GM19193 (cell line): Measurements from ENCODE around the gene CASZ1.

Experiments
- POLR2A ChIP-seq: IDR thresholded peaks from 4 replicates; pipeline ENCODE4 v1.6.1; 2011; ENCODE audit not compliant: insufficient read depth, insufficient read length; ENCODE audit errors: extremely low read depth

Gene CASZ1

DNA sequence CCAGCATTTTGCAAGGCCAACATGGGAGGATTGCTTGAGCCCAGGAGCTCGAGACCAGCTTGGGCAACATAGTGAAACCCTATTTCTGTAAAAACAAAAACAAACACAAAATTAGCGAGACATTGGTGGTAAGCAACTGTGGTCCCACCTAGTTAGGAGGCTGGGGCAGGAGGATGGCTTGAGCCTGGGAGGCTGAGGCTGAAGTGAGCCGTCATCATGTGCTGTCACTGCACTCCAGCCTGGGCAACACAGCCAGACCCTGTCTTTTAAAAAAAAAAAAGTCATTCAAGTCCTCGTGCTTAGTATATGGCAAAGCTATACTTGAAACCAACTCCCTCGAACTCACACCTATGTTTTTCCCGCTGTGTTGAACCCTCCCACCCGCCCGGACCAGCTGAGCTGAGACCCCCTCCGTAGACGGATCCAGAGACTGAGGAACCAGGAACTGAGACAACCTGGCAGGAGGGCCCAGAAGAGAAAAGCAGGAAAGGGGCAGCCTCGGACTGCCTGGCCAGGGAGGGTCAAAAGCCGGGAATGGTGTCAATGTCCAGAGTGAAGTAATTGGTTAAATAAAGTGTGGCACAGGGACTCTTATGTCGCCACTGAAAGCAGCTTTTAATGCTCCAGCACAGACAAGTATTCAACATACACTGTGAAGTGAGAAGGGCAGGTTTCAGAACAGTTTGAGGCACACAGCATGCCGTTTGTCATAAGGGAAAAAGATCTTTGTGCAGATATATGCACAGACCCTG, 32.8 kb upstream of the CASZ1 start:
- no peak for TF ChIP-seq POLR2A

DNA sequence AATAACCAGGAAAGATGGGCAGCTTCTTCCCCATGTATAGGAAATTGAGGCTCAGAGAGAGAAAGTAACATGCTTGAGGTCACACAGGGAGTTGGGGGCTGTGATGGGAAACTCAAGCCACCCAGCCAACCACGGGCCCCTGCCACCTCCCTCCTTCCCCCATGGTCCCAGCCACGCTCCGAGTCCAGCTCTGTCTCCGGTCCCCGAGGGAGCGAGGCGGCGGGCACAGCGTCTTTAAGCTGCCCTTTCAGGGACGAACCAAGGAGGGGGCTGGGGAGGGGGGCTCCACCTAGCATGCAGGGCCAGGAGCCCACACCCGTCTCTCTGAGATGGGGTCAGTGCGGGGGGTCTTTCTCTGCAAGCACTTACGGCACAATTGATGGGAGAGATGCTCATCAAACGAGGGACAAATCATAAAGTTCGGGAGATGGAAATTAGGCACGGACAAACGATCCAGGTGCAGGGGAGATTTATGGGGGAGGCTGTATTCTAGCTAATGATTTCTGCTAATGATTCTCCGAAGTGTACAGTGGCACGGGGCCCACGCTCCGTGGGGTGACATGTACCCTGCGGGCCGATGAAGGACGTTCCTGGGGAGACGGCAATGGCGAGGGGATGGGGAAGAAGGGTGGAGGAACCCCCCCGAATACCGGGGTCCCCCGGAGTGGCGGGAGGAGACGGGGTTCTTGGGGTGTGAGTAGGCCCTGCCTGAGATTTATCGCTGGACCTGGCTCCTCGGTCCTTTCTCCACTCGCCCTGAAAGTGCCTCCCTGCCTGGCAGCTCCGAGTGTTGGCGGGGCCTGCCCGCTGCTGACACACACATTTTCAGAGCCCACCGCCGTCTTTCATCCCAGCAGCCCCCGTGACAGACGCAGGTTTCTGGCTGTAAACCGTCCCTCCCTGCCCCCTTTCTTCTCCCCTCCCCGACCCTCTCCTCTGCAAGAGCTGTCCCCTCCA, 31.2 kb upstream of the CASZ1 start:
- no peak for TF ChIP-seq POLR2A

DNA sequence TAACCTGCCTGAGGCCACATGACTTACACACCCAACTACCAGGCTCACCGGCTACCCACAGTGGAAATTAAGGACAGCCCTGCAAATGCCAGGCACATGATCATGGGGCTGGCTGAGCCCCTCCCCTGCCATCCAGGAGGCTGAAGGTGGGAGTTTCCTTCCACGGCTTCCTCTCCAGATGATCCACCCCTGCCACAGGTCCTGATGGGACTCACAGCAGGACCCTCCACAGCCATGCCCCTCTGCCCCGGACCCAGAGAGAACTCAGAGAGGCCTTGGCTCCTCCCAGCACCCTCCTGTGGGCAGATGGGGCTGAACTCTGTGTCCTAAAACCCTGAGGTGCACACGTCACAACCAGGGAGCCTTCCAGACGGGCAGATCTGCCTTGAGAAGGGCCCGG, 29.1 kb upstream of the CASZ1 start:
- TF ChIP-seq POLR2A, result no peak

DNA sequence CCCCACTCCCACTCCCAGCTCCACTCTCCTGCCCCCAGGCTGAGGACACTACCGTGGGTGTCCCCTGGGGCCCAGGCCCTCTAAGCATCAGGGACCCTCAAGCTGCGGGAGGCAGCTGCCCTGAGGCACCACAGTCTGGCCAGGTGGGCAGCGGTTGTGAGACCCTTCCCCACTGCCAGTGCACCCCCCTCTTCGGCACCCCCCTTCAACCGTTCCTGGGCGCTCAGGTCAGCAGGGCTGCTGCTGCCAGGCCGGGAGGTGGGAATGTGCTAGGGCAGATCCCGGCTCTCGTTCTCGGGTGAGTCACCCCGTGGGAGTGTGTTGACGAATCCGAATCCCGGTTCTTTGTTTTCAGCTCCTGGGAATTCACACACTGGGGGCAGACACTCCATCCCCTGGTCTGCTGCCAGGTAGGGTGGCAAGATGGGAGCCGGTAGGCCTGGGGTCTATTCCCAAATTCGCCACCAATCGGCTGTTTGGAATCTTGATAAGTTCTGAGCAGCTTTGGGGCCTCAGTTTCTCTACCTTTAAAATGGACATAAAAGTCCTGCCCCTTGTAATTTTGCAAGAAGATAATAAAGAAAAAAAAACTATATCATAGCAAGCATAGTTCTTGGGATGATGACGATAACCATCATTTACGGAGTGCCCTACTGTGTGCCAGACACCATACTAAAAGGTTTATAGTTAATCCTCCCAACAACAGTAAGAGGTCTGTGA, 28.5 kb upstream of the CASZ1 start:
- no peak for TF ChIP-seq POLR2A

DNA sequence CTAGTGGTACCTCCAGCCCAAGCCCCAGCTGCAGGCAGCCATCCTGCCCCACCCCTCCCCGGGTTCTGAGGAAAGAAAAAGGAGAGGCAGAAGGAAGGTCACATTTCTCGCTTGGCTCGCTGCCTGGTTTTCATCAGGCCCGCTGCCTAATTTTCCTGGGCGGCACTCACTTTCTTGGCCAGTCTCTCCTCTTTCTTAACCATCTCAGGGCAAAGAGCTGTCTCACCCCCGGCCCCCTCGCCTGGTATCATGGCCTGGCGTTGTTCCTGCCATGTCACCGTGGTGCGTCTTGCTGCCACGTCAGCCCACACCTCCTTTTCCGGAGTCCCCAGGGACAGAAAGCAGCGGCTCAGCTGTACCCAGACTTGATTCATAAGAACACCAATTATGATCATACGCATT, 26.6 kb upstream of the CASZ1 start:
- no peak for TF ChIP-seq POLR2A

DNA sequence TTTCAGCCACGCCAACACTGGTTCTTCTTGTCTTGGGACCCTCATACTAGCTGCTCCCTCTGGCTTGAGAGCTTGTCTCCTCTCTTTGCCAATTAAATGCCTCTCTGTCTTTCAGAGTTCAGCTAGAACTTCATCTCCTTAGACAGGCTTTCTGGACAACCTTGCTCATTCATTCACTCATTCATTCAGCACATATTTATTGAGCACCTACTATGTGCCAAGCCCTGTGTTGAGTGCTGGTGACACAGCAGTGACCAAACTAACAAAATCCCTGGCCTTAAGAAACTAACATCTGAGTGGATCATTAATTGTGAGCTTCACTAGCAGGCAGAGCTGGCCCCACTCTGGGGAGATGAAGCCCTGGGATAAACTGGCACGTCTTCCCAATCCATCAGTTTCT, 24.9 kb upstream of the CASZ1 start:
- TF ChIP-seq POLR2A, result no peak

DNA sequence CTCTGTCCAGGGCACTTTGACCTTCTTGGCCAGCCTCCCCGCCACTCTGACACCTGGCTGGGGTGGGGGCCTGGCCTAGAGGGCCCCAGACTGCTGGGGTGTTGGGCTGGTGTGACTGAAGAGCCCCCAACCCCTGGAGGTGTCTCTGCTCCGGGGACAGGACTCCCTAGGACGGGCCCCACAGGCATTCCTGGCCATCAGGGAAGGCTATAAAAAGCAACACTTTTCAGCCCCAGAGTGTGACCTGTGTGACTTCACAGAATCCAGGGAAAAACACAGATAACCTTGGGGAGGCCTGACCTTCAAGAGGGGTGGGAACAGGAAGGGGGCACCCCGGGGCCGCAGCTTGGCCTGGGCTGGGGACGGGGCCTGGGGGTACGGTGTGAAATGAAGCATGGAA, 24.0 kb upstream of the CASZ1 start:
- no peak for TF ChIP-seq POLR2A

DNA sequence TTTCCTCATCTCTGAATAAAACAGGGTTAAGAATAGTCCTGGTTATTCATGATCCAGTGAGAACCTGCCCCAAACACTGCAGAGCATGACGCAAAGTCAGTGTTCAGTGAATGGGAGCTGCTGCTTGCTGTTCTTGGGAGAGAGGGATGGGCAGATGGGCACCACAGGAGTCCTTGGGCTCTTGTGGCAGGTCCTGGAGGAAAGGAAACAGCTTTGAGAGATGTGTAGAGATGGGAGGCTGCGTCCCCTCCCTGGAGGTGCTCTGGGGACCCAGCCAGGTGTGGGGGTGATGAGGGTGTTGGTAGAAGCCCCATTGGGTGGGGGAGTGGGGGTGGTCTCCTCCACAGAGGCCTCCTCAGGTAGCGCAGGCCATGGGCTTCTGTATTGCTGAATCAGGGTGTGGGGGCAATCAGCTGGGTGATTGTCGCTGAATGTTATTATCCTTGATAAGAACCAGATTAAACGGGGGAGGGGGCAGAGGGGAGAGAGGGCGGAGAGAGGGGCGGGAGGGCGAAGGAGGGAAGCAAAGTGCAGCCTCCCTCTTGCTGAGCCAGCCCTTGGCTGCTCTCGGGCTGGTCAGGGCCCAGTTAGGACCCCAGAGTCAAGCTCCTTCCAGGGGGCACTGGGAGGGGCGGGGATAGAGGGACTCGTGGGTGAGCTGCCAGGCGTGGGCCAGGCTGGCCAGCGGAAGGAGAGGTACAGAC, 22.9 kb upstream of the CASZ1 start:
- no peak for TF ChIP-seq POLR2A

DNA sequence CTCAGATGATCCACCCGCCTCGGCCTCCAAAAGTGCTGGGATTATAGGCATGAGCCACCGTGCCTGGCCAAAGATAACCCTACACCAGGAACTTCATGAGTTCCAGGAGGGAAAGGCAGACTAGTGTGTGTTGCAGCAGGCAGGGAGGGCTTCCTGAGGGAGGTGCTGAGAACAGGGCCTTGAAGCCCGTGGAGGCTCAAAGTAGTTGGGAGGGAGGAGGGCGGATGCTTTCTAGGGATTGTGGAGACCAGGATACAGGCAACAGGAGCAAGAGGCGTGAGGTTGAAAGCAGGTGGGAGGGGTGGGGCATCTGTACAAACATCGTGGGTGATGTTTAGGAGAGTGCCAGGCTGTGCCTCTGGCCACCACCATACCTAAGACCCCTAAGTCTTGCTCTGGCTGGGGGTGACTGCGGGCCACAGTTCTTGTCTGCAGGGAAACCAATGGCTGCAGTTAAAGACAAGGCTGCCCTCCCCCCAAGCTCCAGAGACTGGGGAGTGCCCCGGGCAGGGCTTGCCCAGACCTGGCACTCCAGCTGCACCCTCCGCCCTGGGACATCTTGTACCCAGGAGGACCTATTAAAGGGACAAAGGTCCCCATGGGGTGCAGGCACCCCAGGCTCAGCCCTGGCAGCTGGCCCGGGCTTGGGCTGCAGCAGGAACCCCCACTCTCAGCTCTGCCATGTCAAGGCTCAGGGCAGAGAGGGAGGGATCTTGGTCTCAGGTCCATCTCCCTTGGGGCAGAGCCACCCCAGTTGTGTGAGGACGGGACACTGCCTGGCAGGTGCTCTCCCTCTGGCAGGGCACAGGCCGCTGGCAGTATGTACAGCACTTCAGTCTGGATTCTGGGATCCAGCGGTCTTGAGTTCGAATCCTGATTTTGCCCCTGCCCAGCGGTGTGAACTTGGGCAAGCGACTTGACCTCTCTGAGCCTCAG, 22.1 kb upstream of the CASZ1 start:
- TF ChIP-seq POLR2A, result no peak

DNA sequence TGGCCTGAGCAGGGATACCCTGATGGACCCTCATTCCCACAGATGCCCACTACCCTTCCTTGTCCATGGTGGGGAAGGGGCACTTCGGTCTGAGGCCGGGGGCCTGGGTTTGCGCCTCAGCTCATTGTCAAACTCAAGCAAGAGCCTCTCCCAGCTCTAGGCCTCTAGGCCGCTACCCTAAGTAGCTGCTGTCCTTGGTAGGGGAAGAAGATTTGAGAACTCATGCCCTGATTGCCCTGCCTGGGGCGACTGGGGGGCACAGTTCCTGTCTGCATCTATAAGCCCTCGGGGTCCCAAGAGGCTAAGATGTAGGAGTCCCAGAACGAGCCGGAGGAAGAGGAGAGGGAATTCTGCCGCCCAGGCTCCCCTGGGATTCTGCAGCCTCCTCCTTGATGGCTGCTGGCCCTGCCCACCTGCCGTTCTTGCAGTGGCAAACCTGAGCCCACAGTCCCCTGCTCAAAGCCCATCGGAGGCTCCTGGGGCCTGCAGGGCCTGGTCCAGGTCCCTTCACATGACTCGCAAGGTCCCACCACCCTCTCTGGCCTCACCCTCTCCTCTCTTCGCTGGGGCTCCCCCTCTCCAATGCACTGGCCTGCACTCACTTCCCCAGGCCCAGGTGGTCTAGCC, 20.4 kb upstream of the CASZ1 start:
- TF ChIP-seq POLR2A, result no peak

DNA sequence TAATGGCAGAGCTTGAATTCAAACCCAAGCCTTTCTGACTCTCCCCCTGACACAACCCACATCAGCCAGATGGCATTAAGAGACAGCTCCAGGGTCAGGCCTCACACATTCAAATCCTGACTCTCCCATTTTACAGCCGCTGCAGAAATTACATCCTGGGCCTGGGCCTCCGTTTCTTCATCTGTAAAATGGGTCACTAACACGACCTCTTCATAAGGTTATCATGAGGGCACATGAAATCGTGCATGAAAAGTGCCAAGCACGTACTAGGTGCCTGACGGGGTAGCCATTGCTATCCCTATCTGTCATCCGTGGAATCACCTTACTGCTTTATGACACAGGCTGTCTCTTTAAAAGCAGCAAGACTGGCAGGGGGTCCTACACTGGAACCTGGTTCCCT, 19.8 kb upstream of the CASZ1 start:
- no peak for TF ChIP-seq POLR2A

DNA sequence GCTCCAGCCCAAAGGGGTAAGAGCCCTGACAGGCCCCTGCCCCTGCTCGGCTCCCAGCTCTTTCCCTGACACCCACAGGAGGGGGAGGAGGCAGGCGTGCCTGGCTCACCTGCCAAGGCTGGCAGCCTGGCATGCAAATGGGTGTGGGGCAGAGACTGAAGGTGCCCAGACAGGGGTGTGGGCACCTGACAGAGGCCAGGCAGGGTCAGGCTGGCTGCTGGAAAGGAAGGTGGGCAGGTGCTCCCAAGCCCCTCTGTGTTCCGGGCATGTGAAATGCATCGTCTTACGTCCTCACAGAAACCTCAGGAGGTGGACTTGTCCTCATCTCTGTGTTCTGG, 19.4 kb upstream of the CASZ1 start:
- no peak for TF ChIP-seq POLR2A
